ENCODE data around the gene KITLG. TPM values are rescaled to one million over a fixed set of nuclear protein-coding genes. Genes with fewer than 3 reads are reported as not detected.
A peak's percentile ranks its signal among the peaks of the same experiment; 100 is the strongest.

The KITLG gene
- polyA plus RNA-seq, 1 donor (not counting 4 experiments of a cell fraction or from before 2014, with no cell fraction given) = 21.2 TPM

DNA sequence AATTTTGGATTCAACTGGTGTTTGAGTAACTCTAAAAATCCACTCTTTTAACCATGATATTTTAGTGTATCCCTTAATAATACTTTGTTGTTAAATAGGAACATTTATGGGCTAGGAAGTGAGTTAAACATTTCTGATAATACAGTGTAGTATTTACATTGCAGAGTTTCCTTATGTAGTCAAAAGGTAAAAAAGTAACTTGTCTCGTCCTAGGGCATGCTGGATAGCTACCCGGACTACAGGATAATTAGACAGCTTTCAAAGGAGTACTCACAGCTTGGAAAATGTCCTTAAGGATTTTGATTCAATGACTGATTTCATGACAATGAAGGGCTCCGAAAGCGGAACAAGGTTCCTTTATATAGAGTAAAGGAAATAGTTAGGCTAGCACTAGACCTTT, 14.5 kb upstream of the KITLG start:
- H3K4me2 ChIP-seq (ENCODE audit: control insufficient read depth, extremely low read depth, insufficient read depth, low read depth, low read length) = no peak overlapping the region
- peak; percentile 34 for FAIRE-seq
- dilution Hi-C loops (cut with MboI; ENCODE audit: extremely low pct_ligation_motif_present, low sequenced_read_pairs) = no loop called here

DNA sequence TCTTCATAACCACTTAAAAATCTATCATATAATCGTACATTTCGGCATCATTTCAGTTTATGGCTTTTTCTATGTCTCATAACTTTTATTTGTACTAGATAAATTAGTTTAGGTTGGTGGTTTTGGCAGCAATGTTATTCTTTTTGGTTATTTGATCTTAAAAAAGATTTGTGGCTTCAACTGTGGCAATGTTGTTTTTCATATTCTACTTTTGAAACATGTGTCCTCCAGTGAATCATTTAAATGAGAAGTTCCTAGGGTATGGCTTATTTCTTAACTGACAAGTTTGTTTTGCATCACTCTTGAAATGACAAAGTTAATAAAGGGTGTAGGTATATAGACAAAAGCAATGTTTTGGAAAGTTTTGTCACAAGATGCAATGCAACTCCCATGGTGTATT, 11.1 kb upstream of the KITLG start:
- no peaks in the 10 kb centered on the region for H3K36me3 ChIP-seq (ENCODE audit: control insufficient read depth in 2 of 2, extremely low read depth in 1 of 2, insufficient read depth in 2 of 2, low read length in 2 of 2)
- no peaks in the 10 kb centered on the region for H4K20me1 ChIP-seq (ENCODE audit: control insufficient read depth, extremely low read depth, insufficient read depth, low read length)
- no peaks in the 10 kb centered on the region for H3K27me3 ChIP-seq (ENCODE audit: control insufficient read depth, extremely low read depth, insufficient read depth, low read length)
- no peaks in the 10 kb centered on the region for H3K4me1 ChIP-seq (ENCODE audit: control insufficient read depth, extremely low read depth, insufficient read depth, low read length)
- H3K27ac ChIP-seq (ENCODE audit: control insufficient read depth, insufficient read depth, low read length) = no peak overlapping the region
- no peak for TF ChIP-seq EZH2 (IDR thresholded peaks at IDR 0.05; ENCODE audit: low read length)
- TF ChIP-seq, protein P1, sequence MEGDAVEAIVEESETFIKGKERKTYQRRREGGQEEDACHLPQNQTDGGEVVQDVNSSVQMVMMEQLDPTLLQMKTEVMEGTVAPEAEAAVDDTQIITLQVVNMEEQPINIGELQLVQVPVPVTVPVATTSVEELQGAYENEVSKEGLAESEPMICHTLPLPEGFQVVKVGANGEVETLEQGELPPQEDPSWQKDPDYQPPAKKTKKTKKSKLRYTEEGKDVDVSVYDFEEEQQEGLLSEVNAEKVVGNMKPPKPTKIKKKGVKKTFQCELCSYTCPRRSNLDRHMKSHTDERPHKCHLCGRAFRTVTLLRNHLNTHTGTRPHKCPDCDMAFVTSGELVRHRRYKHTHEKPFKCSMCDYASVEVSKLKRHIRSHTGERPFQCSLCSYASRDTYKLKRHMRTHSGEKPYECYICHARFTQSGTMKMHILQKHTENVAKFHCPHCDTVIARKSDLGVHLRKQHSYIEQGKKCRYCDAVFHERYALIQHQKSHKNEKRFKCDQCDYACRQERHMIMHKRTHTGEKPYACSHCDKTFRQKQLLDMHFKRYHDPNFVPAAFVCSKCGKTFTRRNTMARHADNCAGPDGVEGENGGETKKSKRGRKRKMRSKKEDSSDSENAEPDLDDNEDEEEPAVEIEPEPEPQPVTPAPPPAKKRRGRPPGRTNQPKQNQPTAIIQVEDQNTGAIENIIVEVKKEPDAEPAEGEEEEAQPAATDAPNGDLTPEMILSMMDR (optimal IDR thresholded peaks at IDR 0.05 in 1 of 3, IDR thresholded peaks at IDR 0.05 in 1 of 3, conservative IDR thresholded peaks at IDR 0.05 in 1 of 3; ENCODE audit: extremely low read depth in 1 of 3, insufficient read depth in 2 of 3, low read length in 3 of 3) = no peak
- H3K4me3 ChIP-seq (ENCODE audit: control insufficient read depth in 2 of 3, extremely low read depth in 1 of 3, insufficient read depth in 2 of 3, low read depth in 1 of 3, low read length in 3 of 3) = no peak overlapping the region
- no peaks in the 10 kb centered on the region for H3K79me2 ChIP-seq (ENCODE audit: control insufficient read depth, insufficient read depth, low read length)
- DNase-seq (ENCODE audit: low read depth, low spot score) = no peak
- no peak overlapping the region for H3K4me2 ChIP-seq (ENCODE audit: control insufficient read depth, extremely low read depth, insufficient read depth, low read depth, low read length)
- no peaks in the 10 kb centered on the region for H3K9me1 ChIP-seq (ENCODE audit: control insufficient read depth, extremely low read depth, insufficient read depth, low read length)
- H2AFZ ChIP-seq (ENCODE audit: control insufficient read depth, low read length) = no peak overlapping the region
- no peak for FAIRE-seq
- no peaks in the 10 kb centered on the region for H3K9me3 ChIP-seq (ENCODE audit: control insufficient read depth, low read depth, low read length)
- no peak overlapping the region for H3K9ac ChIP-seq (ENCODE audit: control insufficient read depth, extremely low read depth, insufficient read depth, low read length)
- dilution Hi-C loops (cut with MboI; ENCODE audit: extremely low pct_ligation_motif_present, low sequenced_read_pairs) = no loop called here

More for the DNA sequence above, 14.5 kb upstream of the KITLG start:
- H4K20me1 ChIP-seq (ENCODE audit: control insufficient read depth, extremely low read depth, insufficient read depth, low read length) = no peaks in the 10 kb centered on the region
- no peaks in the 10 kb centered on the region for H3K79me2 ChIP-seq (ENCODE audit: control insufficient read depth, insufficient read depth, low read length)
- H3K9me1 ChIP-seq (ENCODE audit: control insufficient read depth, extremely low read depth, insufficient read depth, low read length) = no peaks in the 10 kb centered on the region
- H3K36me3 ChIP-seq (ENCODE audit: control insufficient read depth in 2 of 2, extremely low read depth in 1 of 2, insufficient read depth in 2 of 2, low read length in 2 of 2) = no peaks in the 10 kb centered on the region
- no peak overlapping the region for H3K4me3 ChIP-seq (ENCODE audit: control insufficient read depth in 2 of 3, extremely low read depth in 1 of 3, insufficient read depth in 2 of 3, low read depth in 1 of 3, low read length in 3 of 3)
- H3K27me3 ChIP-seq (ENCODE audit: control insufficient read depth, extremely low read depth, insufficient read depth, low read length) = no peaks in the 10 kb centered on the region
- H3K9me3 ChIP-seq (ENCODE audit: control insufficient read depth, low read depth, low read length) = no peaks in the 10 kb centered on the region
- no peak overlapping the region for H2AFZ ChIP-seq (ENCODE audit: control insufficient read depth, low read length)
- no peak for DNase-seq (ENCODE audit: low read depth, low spot score)
- TF ChIP-seq EZH2 (IDR thresholded peaks at IDR 0.05; ENCODE audit: low read length) = no peak
- no peak overlapping the region for H3K27ac ChIP-seq (ENCODE audit: control insufficient read depth, insufficient read depth, low read length)
- H3K9ac ChIP-seq (ENCODE audit: control insufficient read depth, extremely low read depth, insufficient read depth, low read length) = no peak overlapping the region
- H3K4me1 ChIP-seq (ENCODE audit: control insufficient read depth, extremely low read depth, insufficient read depth, low read length) = no peaks in the 10 kb centered on the region

DNA sequence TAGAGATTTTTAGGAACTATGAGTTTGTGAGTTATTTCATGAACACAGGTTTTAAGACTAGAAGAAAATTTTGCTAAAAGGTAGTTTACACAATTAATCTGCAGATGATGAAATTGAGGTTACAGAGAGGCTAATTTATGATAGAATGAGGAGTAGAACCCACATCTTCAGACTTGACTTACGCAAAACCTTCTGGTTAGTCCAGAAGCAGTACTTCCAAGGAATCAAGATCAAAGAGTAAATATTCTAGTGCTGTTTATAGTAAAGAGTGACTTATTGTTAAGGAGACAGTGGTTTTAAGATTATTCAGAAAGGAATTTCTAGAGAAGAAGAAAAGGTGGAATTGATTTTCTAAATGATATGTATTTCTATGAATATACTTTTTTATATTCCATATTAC, 10.6 kb upstream of the KITLG start:
- Histone ChIP-seq H3K79me2 (ENCODE audit: control insufficient read depth, insufficient read depth, low read length) (no peaks in the 10 kb centered on the region), H3K4me1 (ENCODE audit: control insufficient read depth, extremely low read depth, insufficient read depth, low read length) (no peaks in the 10 kb centered on the region), H2AFZ (ENCODE audit: control insufficient read depth, low read length) (no peak overlapping the region), H3K27ac (ENCODE audit: control insufficient read depth, insufficient read depth, low read length) (no peak overlapping the region), H3K4me3 (ENCODE audit: control insufficient read depth in 2 of 3, extremely low read depth in 1 of 3, insufficient read depth in 2 of 3, low read depth in 1 of 3, low read length in 3 of 3) (no peak overlapping the region), H3K9me3 (ENCODE audit: control insufficient read depth, low read depth, low read length) (peaks cover 1% of the 10 kb centered on the region), H3K9ac (ENCODE audit: control insufficient read depth, extremely low read depth, insufficient read depth, low read length) (no peak overlapping the region), H3K27me3 (ENCODE audit: control insufficient read depth, extremely low read depth, insufficient read depth, low read length) (no peaks in the 10 kb centered on the region), H3K36me3 (ENCODE audit: control insufficient read depth in 2 of 2, extremely low read depth in 1 of 2, insufficient read depth in 2 of 2, low read length in 2 of 2) (no peaks in the 10 kb centered on the region), H3K9me1 (ENCODE audit: control insufficient read depth, extremely low read depth, insufficient read depth, low read length) (no peaks in the 10 kb centered on the region), H4K20me1 (ENCODE audit: control insufficient read depth, extremely low read depth, insufficient read depth, low read length) (no peaks in the 10 kb centered on the region), H3K4me2 (ENCODE audit: control insufficient read depth, extremely low read depth, insufficient read depth, low read depth, low read length) (no peak overlapping the region)
- TF ChIP-seq, protein P1 (optimal IDR thresholded peaks at IDR 0.05 in 1 of 3, IDR thresholded peaks at IDR 0.05 in 1 of 3, conservative IDR thresholded peaks at IDR 0.05 in 1 of 3; ENCODE audit: extremely low read depth in 1 of 3, insufficient read depth in 2 of 3, low read length in 3 of 3) = no peak
- no peak for TF ChIP-seq EZH2 (IDR thresholded peaks at IDR 0.05; ENCODE audit: low read length)
- FAIRE-seq (no peak), DNase-seq (ENCODE audit: low read depth, low spot score) (no peak)
- dilution Hi-C loops (cut with MboI; ENCODE audit: extremely low pct_ligation_motif_present, low sequenced_read_pairs) = no loop called here

Measured in keratinocyte (primary cell).